GM20000 (cell line): ENCODE measurements around the gene FAM227B.

Source experiments
- DNase-seq: peaks from one replicate; pipeline ENCODE4 v3.0.0; 2012; ENCODE audit warnings: low spot score
- TF ChIP-seq, protein P1 (sequence below): IDR thresholded peaks from 2 replicates; pipeline ENCODE4 v1.5.1; 2012; ENCODE audit warnings: mild to moderate bottlenecking, control low read depth; ENCODE audit errors: extremely low read depth, missing control alignments

Gene FAM227B

DNA sequence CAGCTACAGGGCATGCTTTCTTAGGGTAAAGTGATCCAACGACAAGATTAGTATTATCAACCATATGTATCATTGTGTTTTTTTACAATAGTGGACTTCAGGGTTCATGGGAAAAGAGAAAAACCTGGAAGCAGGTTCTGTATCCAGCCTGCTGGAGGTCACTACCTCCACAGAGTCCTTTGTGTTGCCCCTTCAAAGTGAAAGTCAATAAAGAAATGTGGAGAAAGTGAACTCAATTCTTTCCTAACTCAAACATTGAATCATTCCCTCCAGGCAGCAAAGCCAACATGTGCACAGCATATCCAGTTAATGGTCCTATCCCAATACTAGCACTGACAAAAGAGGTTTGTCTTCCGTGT lies 152.2 kb downstream of the FAM227B start:
- TF ChIP-seq, protein P1, sequence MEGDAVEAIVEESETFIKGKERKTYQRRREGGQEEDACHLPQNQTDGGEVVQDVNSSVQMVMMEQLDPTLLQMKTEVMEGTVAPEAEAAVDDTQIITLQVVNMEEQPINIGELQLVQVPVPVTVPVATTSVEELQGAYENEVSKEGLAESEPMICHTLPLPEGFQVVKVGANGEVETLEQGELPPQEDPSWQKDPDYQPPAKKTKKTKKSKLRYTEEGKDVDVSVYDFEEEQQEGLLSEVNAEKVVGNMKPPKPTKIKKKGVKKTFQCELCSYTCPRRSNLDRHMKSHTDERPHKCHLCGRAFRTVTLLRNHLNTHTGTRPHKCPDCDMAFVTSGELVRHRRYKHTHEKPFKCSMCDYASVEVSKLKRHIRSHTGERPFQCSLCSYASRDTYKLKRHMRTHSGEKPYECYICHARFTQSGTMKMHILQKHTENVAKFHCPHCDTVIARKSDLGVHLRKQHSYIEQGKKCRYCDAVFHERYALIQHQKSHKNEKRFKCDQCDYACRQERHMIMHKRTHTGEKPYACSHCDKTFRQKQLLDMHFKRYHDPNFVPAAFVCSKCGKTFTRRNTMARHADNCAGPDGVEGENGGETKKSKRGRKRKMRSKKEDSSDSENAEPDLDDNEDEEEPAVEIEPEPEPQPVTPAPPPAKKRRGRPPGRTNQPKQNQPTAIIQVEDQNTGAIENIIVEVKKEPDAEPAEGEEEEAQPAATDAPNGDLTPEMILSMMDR = no peak
- DNase-seq = no peak

DNA sequence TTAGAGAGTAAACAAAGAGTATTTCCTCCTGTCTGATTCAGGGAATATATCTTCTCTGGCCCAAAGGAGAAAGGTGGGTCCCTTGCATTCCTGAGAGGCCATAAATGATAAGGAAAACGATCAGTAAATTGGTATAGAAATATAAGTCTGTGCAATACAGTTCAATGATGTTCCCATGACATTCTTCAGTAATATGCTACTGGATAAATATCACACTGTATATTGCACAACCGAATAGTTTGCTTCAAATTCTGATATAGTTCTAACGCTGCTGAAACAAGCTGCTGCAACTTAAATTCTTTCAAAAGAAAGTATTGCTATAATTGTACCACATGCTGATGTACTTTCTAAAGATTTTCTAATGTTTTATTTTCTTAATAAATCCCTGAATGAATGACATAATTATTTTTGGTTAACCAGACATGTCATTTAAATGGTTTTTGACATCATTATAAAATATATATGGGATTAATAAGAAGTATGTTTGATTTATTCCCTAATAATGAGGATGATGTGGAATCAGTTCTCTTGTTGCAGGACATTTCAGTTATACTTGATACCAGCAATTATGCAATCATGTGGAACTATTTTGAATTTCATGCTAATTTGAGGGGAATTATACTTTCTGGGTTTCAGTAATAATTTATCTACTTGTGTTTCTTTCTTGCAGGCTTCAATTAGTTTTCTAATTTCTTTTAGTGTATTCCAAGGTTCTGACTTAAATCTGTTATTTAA lies 152.7 kb downstream of the FAM227B start:
- TF ChIP-seq, protein P1 = no peak
- no peak for DNase-seq

DNA sequence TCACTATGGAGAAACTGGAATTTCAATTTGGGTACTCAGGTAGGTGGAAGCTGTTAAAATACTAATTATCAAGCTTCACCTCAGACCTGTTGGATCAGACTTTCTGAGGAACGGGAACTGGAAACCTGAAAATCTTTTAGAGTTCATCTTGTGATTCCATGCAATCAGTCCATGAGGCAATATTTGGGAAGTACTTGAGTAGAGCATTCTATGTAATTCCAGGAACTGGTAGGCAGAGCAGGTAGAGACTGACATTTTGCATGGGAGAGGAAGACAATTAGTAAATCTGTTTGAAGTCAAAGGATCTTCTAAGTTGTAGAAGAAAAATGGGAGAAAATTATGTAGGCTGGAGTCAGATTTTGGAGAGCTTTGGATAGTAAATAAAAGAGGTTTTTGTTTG lies 154.5 kb downstream of the FAM227B start:
- TF ChIP-seq, protein P1 = no peak
- DNase-seq = no peak

DNA sequence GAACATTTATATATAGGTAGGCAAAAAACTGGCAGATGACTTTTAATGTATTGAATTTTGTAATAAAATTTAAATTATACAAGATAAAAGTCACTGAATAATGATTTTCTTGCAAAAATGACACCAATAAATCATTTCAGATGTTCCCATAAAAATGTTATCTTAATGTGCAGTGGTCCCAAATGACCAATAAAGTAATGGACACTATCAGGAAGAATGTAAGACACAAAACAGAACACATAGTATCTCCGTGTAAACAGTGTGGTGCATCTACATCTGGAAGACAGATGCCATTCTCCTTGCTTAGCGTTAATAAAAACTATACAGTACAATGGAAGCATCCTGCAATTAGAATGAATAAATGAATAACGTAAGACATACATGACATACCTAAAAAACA lies 156.1 kb downstream of the FAM227B start:
- TF ChIP-seq, protein P1 = no peak
- DNase-seq = no peak

DNA sequence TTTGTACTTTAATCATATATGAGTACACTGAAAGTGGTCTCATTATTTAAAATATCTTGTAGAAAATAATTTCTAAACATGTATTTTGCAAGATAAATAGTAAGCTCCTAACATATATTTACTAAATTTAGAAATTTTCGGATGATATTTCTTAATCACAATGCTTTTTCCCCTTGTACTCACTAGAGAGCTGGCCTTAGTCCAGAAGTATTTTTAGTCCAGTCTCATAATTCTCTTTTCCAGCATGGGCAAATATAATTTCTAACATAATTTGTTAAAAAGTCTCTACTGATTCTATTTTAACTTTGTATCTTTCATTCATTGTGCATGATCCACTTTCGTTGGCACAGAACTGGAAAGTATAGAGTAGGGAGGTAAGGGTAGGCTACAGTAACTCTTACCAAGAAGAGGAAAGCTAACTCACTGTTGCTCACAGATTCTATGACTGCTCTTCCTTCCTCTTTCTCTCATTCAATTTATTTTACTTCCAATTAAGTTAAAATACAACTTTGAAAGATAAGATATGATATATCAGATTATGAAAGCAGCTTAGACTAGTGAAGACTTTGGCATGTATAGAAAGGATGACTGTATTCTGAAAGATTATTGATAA lies 158.3 kb downstream of the FAM227B start:
- TF ChIP-seq, protein P1 = no peak
- DNase-seq = no peak

DNA sequence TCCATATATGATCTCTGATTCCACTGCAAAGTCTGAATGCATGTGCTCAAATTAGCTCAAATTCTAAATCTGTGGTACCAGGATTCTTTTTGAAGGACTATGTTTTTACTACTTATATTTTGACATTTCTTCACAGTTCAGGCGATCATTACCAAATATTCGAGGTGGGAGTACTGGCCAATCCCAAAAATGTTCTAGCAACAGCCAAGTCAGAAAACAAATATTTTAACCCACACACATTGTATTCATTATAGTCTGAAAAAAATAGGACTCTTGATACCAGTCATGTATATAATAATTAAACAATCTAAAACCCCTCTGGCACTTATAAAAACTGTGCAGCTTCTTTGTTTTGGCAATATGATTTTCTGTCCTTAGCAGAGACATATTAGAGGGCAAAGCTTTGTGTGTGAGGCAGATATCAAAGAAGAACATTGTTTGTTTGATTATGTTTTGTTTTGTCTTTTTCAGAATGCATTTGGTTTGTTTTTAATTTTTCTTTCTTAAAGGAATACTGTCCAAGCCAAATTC lies 160.1 kb downstream of the FAM227B start:
- no peak for DNase-seq
- TF ChIP-seq, protein P1 = no peak

DNA sequence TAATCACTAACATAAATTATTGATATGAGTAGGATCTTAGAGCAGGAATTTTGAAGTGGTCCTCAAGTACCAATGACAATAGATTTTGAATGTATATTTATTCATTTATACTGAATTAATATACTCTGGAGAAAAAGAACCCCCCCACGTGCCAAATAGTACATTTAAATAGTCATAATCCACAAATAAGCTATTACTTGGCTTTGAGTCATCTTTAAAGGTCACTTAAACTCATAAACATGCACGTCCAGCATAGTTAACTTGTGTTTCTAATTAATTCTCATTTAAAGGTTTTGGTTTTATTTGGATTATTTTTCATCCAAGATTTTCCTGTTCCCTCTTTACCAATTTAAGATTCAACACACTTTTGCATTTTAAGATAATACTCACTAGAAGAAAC lies 162.5 kb downstream of the FAM227B start:
- TF ChIP-seq, protein P1 = no peak
- no peak for DNase-seq
